Stomach (tissue), 4 donors: ENCODE data around the gene EIF4E.

Experiments
- CTCF ChIP-seq, 7 experiments: fragments of 450-650 bp in 4 of 7; fragments of 200-600 bp in 3 of 7; sonication (generic) in 3 of 7; IDR thresholded peaks; one replicate each; pipeline ENCODE4 v1.5.1; 2016 to 2019; ENCODE audit warnings: antibody characterized with exemption in 7 of 7, control low read depth in 2 of 7, mild to moderate bottlenecking in 1 of 7
- EP300 ChIP-seq: sonication (generic); formaldehyde crosslinking; IDR thresholded peaks from one replicate; pipeline ENCODE4 v1.6.1; 2017; ENCODE audit warnings: antibody characterized with exemption
- POLR2A ChIP-seq, 4 donors: fragments of 450-650 bp; IDR thresholded peaks; one replicate each; pipeline ENCODE4 v1.6.1; 2016; ENCODE audit warnings: antibody characterized with exemption in 4 of 4, control low read depth in 2 of 4, mild to moderate bottlenecking in 1 of 4, moderate library complexity in 1 of 4
- POLR2AphosphoS5 ChIP-seq, 3 donors: sonication (generic); formaldehyde crosslinking; IDR thresholded peaks; one replicate each; pipeline ENCODE4 v1.6.1; 2016; ENCODE audit warnings: antibody characterized with exemption in 3 of 3

- no peak for TF ChIP-seq CTCF (IDR thresholded peaks at IDR 0.05)
- TF ChIP-seq POLR2A (IDR thresholded peaks at IDR 0.05) = no peak
- TF ChIP-seq POLR2AphosphoS5 (IDR thresholded peaks at IDR 0.05) = no peak
- no peak for TF ChIP-seq EP300
Observed at GRCh38 chr4:98969878-98970785, 41.2 kb upstream of the EIF4E start.
